GM12878 (cell line): ENCODE data around the gene MACROD2. TPM values are rescaled to one million over a fixed set of nuclear protein-coding genes. Genes with fewer than 3 reads are reported as not detected.

Source experiments
- ATAC-seq: fragments of 200-7000 bp; cut with Tn5 transposase; 3 replicates; pipeline ENCODE4 v1.9.1; 2020; ENCODE audit warnings: mild to moderate bottlenecking, moderate library complexity
- BruUV-seq: library from RNA; stranded (reverse); fragments of 400-500 nt; replicated peaks from 2 replicates; lab custom pipeline; 2021; lab: Mats Ljungman, UMichigan
- CTCF ChIA-PET: fragments of 300-600 bp; sonication (Branson Sonifier 250); formaldehyde crosslinking; extraction: SDS; loops from one replicate; lab custom pipeline; 2021; ENCODE audit warnings: inconsistent platforms; lab: Yijun Ruan, JAX
- POLR2A ChIA-PET: fragments of 350-600 bp; formaldehyde crosslinking; extraction: SDS; loops from one replicate; lab custom pipeline; 2021; ENCODE audit warnings: inconsistent platforms; lab: Charles Lee
- RAD21 ChIA-PET: fragments of 300-600 bp; sonication (Branson Sonifier 250); formaldehyde crosslinking; loops from one replicate; lab custom pipeline; 2023; ENCODE audit warnings: antibody characterized with exemption; ENCODE audit not compliant: unreplicated experiment; lab: Charles Lee
- SMC1A ChIA-PET: fragments of 300-600 bp; sonication (Branson Sonifier 250); formaldehyde crosslinking; loops from one replicate; lab custom pipeline; 2023; ENCODE audit not compliant: unreplicated experiment, uncharacterized antibody; lab: Charles Lee
- DNase-seq: peaks from one replicate; pipeline ENCODE4 v3.0.0-alpha.2; 2011; ENCODE audit warnings: low read depth, low spot score
- FAIRE-seq: peaks from 3 replicates; lab custom pipeline; 2011; peaks lifted over from hg19 to GRCh38; lab: Jason Lieb, UNC
- H2AFZ ChIP-seq: 2 replicates; pipeline ENCODE4 v1.6.0; 2011; ENCODE audit warnings: low read depth, low read length, control low read depth; ENCODE audit not compliant: control insufficient read depth
- H3K27ac ChIP-seq: 2 replicates; pipeline ENCODE4 v1.5.1; 2011; ENCODE audit warnings: control low read depth; ENCODE audit not compliant: control insufficient read depth, insufficient read depth
- H3K27me3 ChIP-seq, 2 experiments: replicated peaks in 1 of 2; 2 replicates each; pipeline versions ENCODE4 v1.6.0 to v1.6.1; 2011; ENCODE audit warnings: low read length in 1 of 2; ENCODE audit not compliant: control insufficient read depth in 2 of 2, insufficient read depth in 2 of 2
- H3K36me3 ChIP-seq, 2 experiments: 2 replicates each; pipeline ENCODE4 v1.5.1; 2011; ENCODE audit warnings: low read length in 1 of 2; ENCODE audit not compliant: control insufficient read depth in 2 of 2, insufficient read depth in 2 of 2
- H3K4me1 ChIP-seq: 2 replicates; pipeline ENCODE4 v1.6.1; 2011; ENCODE audit warnings: mild to moderate bottlenecking, low read length, moderate library complexity, mixed read lengths; ENCODE audit not compliant: control insufficient read depth, insufficient read depth
- H3K4me2 ChIP-seq: 2 replicates; pipeline ENCODE4 v1.6.0; 2011; ENCODE audit warnings: control low read depth; ENCODE audit not compliant: control insufficient read depth, insufficient read depth
- H3K4me3 ChIP-seq: fragments of 200-600 bp; sonication (generic); 2 replicates; pipeline ENCODE4 v1.5.1; 2016
- H3K79me2 ChIP-seq: 2 replicates; pipeline ENCODE4 v1.6.0; 2011; ENCODE audit warnings: low read length; ENCODE audit not compliant: control insufficient read depth, insufficient read depth
- H3K9ac ChIP-seq: 2 replicates; pipeline ENCODE4 v1.8.0; 2011; ENCODE audit warnings: low read length, control low read depth, mixed read lengths; ENCODE audit not compliant: control insufficient read depth, insufficient read depth
- H3K9me3 ChIP-seq: replicated peaks from 3 replicates; pipeline ENCODE4 v1.5.1; 2011; ENCODE audit warnings: mild to moderate bottlenecking, low read length; ENCODE audit not compliant: control insufficient read depth, insufficient read depth
- H4K20me1 ChIP-seq: 2 replicates; pipeline ENCODE4 v1.6.0; 2011; ENCODE audit not compliant: control insufficient read depth, insufficient read depth
- ASH2L ChIP-seq: fragments of 300-600, 200-600 bp; sonication (generic); IDR thresholded peaks from 2 replicates; pipeline ENCODE4 v1.6.1; 2017; ENCODE audit warnings: low read depth, mild to moderate bottlenecking, borderline replicate concordance
- CBFB ChIP-seq: IDR thresholded peaks from 2 replicates; pipeline ENCODE4 v1.6.1; 2016; ENCODE audit warnings: antibody characterized with exemption, low read depth
- CBX3 ChIP-seq: fragments of 200-600 bp; sonication (generic); IDR thresholded peaks from 2 replicates; pipeline ENCODE4 v1.6.1; 2016; ENCODE audit warnings: low read depth, borderline replicate concordance
- FOXK2 ChIP-seq: fragments of 450-650 bp; IDR thresholded peaks from 2 replicates; pipeline ENCODE4 v1.6.1; 2017; ENCODE audit warnings: mild to moderate bottlenecking, moderate library complexity
- GABPA ChIP-seq: IDR thresholded peaks from 2 replicates; pipeline ENCODE4 v1.6.1; 2014; ENCODE audit warnings: antibody characterized with exemption, low read depth, mild to moderate bottlenecking, inconsistent platforms
- GATAD2B ChIP-seq: fragments of 450-650 bp; conservative IDR thresholded peaks from 2 replicates; pipeline ENCODE4 v1.6.1; 2017; ENCODE audit warnings: low read depth, mild to moderate bottlenecking, moderate library complexity
- HDGF ChIP-seq: fragments of 450-650 bp; IDR thresholded peaks from 2 replicates; pipeline ENCODE4 v1.6.1; 2016; ENCODE audit warnings: antibody characterized with exemption
- MLLT1 ChIP-seq: fragments of 450-650 bp; IDR thresholded peaks from 2 replicates; pipeline ENCODE4 v1.6.1; 2016; ENCODE audit warnings: mild to moderate bottlenecking
- MXI1 ChIP-seq: fragments of 150-350 bp; IDR thresholded peaks from 2 replicates; pipeline ENCODE4 v1.6.1; 2011; ENCODE audit warnings: low read depth, mild to moderate bottlenecking, inconsistent platforms, low read length, improper control_type of control experiment
- NFIC ChIP-seq: IDR thresholded peaks from 2 replicates; pipeline ENCODE4 v1.6.1; 2012; ENCODE audit warnings: low read depth, mild to moderate bottlenecking, inconsistent platforms, low read length, moderate library complexity
- PKNOX1 ChIP-seq: fragments of 450-650 bp; IDR thresholded peaks from 2 replicates; pipeline ENCODE4 v1.6.1; 2016; ENCODE audit warnings: mild to moderate bottlenecking
- POLR2AphosphoS5 ChIP-seq: IDR thresholded peaks from 2 replicates; pipeline ENCODE4 v1.6.1; 2011; ENCODE audit warnings: mild to moderate bottlenecking, low read length, inconsistent platforms
- SIX5 ChIP-seq: IDR thresholded peaks from 2 replicates; pipeline ENCODE4 v1.6.1; 2011; ENCODE audit warnings: mild to moderate bottlenecking, low read depth, low read length, moderate library complexity; ENCODE audit not compliant: severe bottlenecking
- ZNF24 ChIP-seq: fragments of 450-650 bp; IDR thresholded peaks from 2 replicates; pipeline ENCODE4 v1.6.1; 2017; ENCODE audit warnings: antibody characterized with exemption, mild to moderate bottlenecking
- WGBS: methylation state at CpG from one replicate; pipeline ENCODE4 v1.1.6; 2016; ENCODE audit warnings: low lambda C conversion rate; ENCODE audit not compliant: insufficient replicate concordance, insufficient coverage; ENCODE audit errors: missing lambda C conversion rate; 5-methylcytosine and 5-hydroxymethylcytosine counted together
- in situ Hi-C: fragments of 300-500 bp; cut with MboI; formaldehyde crosslinking; loops from 9 replicates; pipeline ENCODE4 v1.14.3; 2018; ENCODE audit warnings: mixed read lengths
- intact Hi-C: fragments of 100-400 bp; cut with micrococcal nuclease; formaldehyde crosslinking; loops from one replicate; pipeline ENCODE4 v1.14.2; 2022; ENCODE audit not compliant: unreplicated experiment
- polyA plus RNA-seq, 11 experiments: library from polyadenylated mRNA; depleted of rRNA in 4 of 11; unstranded in 6 of 11; stranded (reverse) in 5 of 11; fragments of >200 nt; fragmentation: Nextera tagmentation in 4 of 11; fragmentation: Illumina TruSeq in 1 of 11; extraction: Ambion mirVana in 4 of 11; extraction: Trizol in 1 of 11; gene quantifications; 1 replicate in 1 of 11; 2 replicates in 10 of 11; pipeline versions ENCODE4 v1.2.1 to v1.2.3, GENCODE V29; 2011 to 2016; ENCODE audit warnings: inconsistent platforms in 2 of 11, missing spikeins in 2 of 11, low read depth in 1 of 11
- total RNA-seq, 4 experiments: library from RNA; depleted of rRNA in 3 of 4; stranded (reverse); fragments of >200 nt in 3 of 4; fragmentation: Illumina TruSeq in 1 of 4; extraction: Trizol in 1 of 4; gene quantifications; 2 replicates each; pipeline versions ENCODE4 v1.2.1 to v1.2.3, GENCODE V29; 2013 to 2021
- TF ChIP-seq, protein P1 (sequence below): fragments of 450-650 bp; IDR thresholded peaks from 2 replicates; pipeline ENCODE4 v1.6.1; 2018; ENCODE audit warnings: mild to moderate bottlenecking, low read depth, moderate library complexity; ENCODE audit not compliant: partially characterized antibody
- TF ChIP-seq, protein P2 (sequence below): fragments of 450-650 bp; IDR thresholded peaks from 2 replicates; pipeline ENCODE4 v1.6.1; 2017; ENCODE audit warnings: mild to moderate bottlenecking
- TF ChIP-seq, protein P3 (sequence below): fragments of 450-650 bp; IDR thresholded peaks from 2 replicates; pipeline ENCODE4 v1.6.1; 2014; ENCODE audit warnings: mild to moderate bottlenecking

The MACROD2 gene
- total and polyA plus RNA-seq, 10 of the 15 experiments (the other 5 are each of a cell fraction or from before 2014, with no cell fraction given), result 1.1 to 21.5 (median 2.2) TPM

GRCh38 chr20:15763366-15763765, 1768.0 kb downstream of the MACROD2 start (continued):
- TF ChIP-seq, protein P1, sequence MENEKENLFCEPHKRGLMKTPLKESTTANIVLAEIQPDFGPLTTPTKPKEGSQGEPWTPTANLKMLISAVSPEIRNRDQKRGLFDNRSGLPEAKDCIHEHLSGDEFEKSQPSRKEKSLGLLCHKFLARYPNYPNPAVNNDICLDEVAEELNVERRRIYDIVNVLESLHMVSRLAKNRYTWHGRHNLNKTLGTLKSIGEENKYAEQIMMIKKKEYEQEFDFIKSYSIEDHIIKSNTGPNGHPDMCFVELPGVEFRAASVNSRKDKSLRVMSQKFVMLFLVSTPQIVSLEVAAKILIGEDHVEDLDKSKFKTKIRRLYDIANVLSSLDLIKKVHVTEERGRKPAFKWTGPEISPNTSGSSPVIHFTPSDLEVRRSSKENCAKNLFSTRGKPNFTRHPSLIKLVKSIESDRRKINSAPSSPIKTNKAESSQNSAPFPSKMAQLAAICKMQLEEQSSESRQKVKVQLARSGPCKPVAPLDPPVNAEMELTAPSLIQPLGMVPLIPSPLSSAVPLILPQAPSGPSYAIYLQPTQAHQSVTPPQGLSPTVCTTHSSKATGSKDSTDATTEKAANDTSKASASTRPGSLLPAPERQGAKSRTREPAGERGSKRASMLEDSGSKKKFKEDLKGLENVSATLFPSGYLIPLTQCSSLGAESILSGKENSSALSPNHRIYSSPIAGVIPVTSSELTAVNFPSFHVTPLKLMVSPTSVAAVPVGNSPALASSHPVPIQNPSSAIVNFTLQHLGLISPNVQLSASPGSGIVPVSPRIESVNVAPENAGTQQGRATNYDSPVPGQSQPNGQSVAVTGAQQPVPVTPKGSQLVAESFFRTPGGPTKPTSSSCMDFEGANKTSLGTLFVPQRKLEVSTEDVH, result no peak
- TF ChIP-seq POLR2AphosphoS5 (no peak), GABPA (no peak), CBFB (no peak), HDGF (no peak), ASH2L (no peak)
- TF ChIP-seq, protein P2, sequence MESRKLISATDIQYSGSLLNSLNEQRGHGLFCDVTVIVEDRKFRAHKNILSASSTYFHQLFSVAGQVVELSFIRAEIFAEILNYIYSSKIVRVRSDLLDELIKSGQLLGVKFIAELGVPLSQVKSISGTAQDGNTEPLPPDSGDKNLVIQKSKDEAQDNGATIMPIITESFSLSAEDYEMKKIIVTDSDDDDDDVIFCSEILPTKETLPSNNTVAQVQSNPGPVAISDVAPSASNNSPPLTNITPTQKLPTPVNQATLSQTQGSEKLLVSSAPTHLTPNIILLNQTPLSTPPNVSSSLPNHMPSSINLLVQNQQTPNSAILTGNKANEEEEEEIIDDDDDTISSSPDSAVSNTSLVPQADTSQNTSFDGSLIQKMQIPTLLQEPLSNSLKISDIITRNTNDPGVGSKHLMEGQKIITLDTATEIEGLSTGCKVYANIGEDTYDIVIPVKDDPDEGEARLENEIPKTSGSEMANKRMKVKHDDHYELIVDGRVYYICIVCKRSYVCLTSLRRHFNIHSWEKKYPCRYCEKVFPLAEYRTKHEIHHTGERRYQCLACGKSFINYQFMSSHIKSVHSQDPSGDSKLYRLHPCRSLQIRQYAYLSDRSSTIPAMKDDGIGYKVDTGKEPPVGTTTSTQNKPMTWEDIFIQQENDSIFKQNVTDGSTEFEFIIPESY, result no peak

DNA sequence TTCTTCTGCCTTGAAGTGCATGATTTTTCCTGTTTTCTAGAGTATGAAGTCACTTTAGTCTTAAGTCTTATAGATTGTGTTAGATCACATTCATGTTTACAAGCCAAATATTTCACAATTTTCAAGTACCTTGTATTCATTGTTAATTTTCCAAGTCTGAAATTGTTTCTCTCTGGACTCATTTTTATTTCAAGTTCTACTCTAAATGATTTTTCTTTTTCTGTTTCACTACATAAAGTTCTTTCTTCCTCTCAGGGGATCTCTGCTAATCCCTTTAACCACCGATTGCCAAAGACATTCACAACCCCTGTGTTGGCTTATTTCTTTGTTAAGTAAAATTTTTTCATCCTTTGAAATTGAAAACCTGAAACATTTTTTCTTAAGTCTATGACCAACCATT, 1772.3 kb downstream of the MACROD2 start:
- FAIRE-seq (no peak), ATAC-seq (no peak), DNase-seq (no peak)
- POLR2A ChIA-PET, result no interaction called here
- no TSS peak for BruUV-seq
- intact Hi-C loops (no loop called here), in situ Hi-C loops (no loop called here)
- 45% methylated on average over 1 of the region's 1 CpG for WGBS
- RAD21 ChIA-PET, result no interaction called here
- H3K4me3 ChIP-seq, result no peak overlapping the region
- no peaks in the 10 kb centered on the region; a peak in 1 of 4 replicates for H3K27me3 ChIP-seq
- H3K9ac ChIP-seq, result no peak overlapping the region
- H2AFZ ChIP-seq, result no peak overlapping the region
- no peaks in the 10 kb centered on the region for H3K4me1 ChIP-seq
- no peaks in the 10 kb centered on the region for H3K9me3 ChIP-seq
- CTCF ChIA-PET, result no interaction called here
- no peak overlapping the region for H3K4me2 ChIP-seq
- H3K36me3 ChIP-seq, result no peaks in the 10 kb centered on the region
- no peaks in the 10 kb centered on the region for H4K20me1 ChIP-seq
- no peak overlapping the region for H3K27ac ChIP-seq
- no peaks in the 10 kb centered on the region for H3K79me2 ChIP-seq
- SMC1A ChIA-PET, result no interaction called here
- TF ChIP-seq SIX5, result no peak
- TF ChIP-seq CBX3, result no peak
- TF ChIP-seq PKNOX1, result no peak
- TF ChIP-seq, protein P3, sequence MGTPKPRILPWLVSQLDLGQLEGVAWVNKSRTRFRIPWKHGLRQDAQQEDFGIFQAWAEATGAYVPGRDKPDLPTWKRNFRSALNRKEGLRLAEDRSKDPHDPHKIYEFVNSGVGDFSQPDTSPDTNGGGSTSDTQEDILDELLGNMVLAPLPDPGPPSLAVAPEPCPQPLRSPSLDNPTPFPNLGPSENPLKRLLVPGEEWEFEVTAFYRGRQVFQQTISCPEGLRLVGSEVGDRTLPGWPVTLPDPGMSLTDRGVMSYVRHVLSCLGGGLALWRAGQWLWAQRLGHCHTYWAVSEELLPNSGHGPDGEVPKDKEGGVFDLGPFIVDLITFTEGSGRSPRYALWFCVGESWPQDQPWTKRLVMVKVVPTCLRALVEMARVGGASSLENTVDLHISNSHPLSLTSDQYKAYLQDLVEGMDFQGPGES, result no peak
- TF ChIP-seq GABPA, result no peak
- TF ChIP-seq GATAD2B, result no peak
- TF ChIP-seq MXI1, result no peak
- no peak for TF ChIP-seq FOXK2
- TF ChIP-seq MLLT1, result no peak
- TF ChIP-seq ZNF24, result no peak
- no peak for TF ChIP-seq NFIC
